GM21723 (cell line): Measurements from ENCODE around the gene ELP4.

ENCODE experiments used
- ATAC-seq: cut with Tn5 transposase; IDR thresholded peaks from one replicate; pipeline ENCODE4 v1.9.1; 2021; ENCODE audit warnings: mild to moderate bottlenecking, moderate library complexity; ENCODE audit not compliant: unreplicated experiment

ELP4 gene

DNA sequence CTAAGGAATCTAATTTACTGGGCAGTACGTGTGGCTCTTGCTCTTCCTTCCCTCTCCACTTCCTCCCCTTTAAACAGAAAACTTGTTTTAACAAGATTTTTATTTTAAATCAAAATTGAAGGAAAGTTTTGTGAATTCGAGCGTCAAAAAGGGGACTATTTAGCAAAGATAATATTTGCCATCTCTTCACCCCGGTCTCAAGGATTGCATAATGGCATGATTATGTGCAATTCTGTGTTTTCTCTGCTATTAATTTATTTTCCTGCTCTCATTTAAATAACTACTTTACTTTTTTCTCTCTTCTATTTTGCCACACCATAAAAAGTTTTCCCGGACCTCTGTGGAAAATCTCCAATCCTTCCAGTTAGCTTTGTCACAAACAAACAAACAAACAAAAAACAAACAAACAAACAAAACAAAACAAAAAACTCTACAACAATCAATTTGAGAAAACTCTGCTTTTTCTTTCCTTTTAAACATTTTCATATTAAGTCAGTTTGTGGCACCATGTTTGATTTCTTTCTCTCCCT, 311.7 kb downstream of the ELP4 start:
- ATAC-seq, result no peak

DNA sequence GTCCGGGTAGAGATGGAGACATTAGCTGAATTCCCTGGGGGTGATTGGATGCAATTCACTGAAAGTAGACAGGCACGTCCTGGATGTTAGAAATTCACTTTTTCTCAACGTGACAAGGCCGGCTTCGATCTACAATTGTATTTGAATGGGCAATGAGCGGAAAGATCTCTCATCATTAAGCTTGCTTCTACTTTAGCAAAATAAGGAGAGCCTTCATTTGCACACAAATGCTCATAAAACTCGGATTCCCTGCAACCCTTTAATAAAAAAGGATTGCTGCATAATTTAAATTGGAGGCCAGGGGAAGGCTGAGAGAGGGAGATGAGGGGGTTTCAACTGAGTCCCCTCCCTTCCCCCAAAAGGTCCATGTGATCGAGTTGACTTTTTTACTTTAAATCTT, 312.2 kb downstream of the ELP4 start:
- ATAC-seq, result no peak

DNA sequence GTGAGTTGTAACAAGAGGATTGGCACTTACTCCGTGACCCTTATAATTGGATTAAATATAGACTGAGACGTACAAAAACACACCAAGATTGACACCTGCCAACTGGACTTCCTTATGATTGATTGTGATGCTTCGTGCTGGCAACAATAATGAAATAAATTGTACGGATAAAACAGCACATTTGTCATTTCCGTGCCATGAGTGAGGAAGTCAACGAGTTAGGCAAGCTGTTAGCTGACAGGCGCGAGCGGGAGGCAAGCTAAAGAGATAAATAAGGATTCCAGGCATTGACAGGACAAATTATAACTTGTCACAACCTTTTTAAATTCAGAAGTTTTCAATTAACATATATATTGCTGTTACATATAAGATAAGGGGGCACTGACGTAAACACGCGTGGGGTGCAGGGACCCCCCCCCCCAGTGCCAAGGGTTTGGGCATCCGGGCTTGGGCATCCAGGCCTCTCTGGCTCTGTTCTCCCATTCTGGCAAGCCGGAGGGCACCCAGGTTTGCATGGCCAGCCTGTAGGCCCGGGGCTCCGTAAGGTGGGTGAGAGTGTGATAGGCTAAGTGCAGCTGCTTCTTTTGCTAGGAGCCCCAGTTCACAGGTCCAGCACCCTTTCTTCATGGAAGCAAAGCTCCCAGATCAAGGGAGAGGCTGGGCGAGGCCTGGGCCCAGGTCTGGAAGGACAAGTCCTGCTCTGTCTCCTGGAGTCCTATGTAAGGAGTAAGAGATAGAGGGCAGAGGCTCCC, 312.8 kb downstream of the ELP4 start:
- ATAC-seq, result no peak

DNA sequence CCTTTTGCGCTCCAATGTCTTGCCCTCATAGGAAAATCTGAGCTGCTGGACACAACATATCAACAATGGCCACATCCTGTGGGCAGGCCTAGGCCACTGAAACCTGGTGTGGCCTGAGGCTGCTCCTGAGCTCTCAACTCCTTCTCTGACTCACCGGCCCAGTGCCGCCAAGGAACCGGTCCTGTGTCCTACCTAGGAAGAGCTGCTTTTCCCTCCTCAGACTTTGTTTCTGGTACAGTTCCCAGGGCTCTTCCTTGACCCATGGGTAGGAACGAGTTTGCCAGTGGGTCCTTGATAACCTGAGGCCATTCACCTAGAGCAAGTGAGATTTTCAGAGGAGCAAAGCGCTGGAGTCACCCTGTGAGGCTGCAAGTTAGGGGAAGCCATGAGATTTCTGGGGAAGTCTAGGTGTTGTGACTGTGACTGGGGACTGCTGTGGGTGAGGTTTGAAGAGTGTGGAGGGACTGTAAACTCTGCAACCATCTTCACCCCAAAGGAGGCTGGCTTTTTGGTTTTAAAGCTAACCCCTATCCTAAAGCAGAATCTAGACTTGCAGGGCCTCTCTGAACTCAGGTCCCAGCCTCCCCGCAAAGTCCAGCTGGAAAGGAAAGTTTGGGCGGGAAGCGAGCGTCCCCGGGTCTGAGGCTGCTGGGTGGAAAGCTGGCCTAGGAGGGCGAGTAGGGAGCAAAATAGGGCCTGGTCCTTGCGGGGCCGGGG, 313.5 kb downstream of the ELP4 start:
- ATAC-seq, result no peak

DNA sequence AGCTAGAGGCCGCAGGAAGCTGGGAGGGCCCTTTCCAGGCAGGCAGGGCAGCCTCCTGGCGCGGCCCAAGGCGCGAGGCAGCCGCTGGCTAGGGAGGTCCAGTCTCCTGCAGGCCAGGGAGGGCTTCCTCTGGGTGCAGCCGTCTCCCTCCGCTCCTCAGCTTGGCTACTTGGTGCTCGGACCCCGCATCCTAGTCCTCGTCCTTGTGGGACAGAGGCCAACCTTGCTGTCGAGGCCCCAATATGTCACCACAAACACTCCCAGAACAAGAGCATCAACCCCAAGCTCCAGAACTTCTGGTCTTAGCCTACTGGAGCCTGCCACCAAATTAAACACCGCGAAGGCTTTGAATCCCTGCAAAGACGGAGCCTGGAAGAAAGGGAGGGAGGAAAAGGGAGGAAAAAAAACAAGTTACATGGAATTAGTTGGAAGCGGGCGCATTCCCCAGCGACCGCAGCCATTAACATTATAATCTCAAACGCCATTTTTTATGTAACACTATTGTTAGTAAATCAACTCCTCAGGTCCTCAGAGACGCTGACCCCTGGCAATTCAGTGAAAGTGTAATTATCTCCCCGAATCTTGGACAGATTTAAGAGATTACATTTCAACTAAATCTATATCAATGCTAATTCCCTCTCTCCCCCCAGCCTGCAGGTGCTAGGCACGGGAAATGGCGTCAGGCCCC, 314.2 kb downstream of the ELP4 start:
- ATAC-seq, result no peak

DNA sequence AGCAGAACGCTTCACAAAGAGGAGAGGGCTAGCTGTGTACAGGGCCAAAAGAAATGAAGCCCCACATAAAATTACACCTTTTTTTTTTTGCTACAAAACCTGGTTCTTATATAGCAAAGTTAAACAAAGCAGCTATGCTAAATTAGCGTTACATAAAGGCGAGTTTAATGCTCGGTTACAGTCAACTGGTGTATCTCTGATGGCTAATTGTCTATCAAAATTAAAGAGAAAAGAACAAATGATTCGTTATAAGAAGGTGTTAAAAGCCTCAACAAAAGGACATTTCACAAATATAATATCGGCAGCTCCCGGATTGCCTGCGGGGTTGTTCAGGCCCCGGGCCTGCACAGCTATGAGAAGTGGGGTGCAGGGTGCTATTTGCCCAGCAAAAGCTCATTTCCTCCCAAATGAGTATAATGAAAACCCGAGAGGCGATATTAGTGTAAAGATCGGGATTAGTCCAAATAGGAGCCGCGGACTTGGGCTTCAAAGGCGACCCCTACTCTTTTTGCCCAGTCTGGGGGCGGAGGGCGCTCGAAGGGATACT, 314.8 kb downstream of the ELP4 start:
- no peak for ATAC-seq

DNA sequence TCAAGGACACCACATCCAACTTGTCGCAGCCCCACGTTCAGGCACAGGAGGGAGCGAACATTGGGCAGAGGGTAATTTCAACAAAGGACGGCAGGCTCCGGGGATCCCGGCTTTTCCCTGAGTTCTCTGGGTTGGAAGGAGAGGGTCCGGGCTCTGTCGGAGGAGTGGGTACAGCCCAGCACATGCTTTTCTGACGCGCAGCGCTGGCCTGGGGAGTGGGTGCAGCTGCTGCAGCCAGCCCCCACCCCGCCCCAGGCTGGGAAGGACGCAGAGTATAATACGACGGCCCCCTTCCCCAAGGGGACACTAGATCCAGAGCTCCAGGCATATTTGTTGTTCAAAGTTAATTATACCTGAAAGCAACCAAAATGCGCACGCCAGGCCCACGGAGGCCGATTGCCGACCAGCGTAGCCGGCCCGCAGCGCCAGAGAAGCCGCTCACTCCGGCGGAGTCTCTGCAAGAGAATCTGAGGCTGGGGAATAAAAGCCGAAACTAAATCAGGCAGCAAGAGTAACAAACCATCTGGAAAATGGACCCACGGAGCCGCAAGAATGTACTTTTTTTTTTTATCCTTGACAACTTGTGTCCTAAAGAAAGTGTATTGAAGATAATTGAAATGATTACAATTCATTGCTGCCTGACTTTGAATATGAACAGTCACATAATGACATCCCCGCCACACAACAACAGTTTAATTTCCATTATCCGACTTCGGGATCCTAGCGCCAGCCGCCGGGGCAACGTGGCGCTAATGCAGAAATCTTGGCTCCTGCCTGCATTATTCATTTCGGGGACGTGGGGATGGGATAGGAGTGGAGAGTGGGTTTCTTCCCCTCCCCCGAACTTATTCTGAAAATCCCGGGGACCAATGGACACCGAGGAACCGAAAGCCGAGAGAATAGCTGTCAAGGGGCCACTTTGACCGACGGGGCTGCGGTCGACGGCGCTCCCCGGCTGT, 315.6 kb downstream of the ELP4 start:
- ATAC-seq, result no peak

DNA sequence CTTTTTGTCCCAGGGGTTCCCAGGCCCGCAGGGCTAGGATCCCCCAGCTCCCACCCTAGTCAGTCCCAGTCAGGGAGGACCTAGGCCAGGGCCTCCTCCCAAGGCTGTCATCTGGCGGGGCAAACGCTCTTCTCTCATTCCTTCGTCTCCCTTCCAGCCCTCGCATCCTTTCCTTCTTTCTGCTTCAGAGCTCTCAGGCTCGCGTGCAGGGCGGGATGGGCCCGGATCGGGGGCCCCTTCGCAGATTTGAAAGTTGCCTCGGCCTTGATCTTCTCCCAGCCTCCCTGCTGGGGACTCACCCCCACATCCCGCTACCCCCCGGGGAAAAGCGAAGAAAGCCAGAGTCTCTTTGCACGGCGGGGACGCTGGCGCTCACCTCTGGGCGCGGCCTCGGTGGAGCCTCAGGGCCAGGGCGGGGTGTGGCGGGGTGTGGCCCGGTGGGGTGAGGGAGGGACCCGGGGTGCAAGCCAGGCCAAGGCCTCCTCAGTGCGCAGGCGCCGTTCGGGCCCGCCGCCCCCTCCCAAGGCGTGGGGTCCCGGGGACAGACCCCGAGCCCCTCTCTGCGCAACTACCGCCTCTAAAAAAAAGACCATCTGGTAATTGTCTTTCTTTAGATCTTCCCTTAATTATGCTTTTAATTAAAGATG, 316.4 kb downstream of the ELP4 start:
- ATAC-seq, result no peak

DNA sequence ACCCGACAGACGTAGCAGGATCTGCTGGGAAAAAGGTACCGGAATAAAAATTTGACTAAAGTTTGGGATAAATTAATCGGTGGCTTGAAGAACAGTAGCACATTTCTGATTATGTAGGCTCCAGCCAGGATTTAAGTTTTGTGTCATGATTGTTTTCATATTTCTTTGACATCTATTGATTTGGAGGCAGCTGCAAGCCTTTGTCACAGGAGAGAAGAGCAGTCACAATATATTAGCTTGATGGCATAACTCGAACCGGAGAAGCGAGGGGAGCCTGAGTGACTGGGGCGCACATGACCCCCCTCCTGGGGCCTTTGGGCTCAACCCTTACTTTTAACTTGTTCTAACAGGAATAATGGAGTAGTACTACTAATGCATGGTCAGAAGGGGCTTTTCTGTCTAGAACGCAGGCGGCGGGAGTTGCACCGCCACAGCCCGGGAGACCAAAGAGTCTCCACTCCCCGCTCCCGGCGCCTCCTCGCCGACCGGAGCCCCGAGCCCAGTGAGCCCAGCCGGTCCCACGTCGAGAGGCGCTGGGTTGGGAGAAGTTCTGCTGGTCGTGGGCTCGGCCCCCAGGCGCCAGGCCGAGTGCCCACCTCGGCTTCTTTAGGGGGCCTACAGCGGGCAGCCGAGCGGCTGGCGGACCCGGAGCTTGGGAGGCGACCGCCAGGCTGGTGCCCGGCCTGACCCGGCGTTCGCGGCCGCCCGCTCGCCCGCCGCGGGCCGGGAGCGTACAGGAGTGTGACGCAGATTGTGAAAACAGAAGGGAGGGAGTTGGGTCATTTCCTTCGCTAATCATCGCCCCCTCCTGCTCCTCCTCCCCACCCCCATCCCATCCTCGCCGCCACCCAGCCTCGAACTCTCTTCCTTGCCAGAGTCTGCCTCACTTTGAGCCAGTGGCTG, 317.2 kb downstream of the ELP4 start:
- no peak for ATAC-seq

DNA sequence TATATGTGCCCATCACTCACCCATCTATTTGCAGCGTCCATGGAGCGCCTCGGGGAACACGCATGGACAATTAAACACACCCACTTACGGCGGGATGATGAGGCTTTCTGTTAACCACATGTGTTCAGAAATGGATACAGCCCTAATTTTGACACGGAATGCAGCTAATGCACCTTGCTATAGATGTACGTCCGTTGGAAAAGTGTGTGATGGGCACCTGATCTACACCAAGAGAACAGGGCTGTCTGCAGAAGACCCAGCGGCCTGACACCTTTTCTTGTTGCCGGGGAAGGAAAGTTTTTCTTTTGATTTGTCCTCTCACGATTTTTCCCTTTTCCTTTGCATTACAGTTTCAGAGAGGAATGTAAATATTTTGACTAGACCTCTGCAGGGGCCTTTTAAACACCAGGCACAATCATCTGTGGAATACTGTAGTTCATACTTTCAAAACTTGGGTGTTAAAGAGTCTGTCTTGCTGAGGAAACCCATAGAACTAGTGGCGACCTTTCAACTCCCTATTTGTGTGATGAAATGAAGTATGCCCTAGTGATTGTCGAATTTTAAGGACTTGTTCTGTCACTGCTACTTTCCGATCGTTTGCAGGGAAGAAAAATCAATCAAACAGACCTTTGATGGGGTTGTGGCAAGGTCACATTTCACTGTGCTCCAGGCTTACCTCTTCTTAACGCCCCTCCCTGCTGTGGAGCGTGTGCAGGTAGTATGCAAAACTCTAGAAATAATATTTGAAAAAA, 318.1 kb downstream of the ELP4 start:
- ATAC-seq, result no peak

DNA sequence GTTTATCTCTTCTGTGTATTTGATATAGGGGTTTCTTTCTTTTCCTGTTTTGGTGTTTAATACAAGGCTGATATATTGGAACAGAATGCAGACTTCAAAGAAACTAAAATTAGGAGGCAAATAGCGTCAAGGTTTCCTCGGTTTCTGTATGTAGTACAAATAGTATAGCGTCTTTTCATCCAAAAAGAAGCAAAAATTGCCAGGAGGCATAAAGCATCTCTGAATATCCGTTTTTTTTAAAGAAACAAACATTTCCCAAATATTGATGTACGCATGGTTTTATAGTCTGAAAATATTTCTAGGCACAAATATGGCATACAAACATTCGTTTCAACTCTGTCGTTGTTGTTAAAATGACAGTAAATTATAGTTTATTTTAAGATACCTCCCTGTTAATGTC, 318.6 kb downstream of the ELP4 start:
- no peak for ATAC-seq

DNA sequence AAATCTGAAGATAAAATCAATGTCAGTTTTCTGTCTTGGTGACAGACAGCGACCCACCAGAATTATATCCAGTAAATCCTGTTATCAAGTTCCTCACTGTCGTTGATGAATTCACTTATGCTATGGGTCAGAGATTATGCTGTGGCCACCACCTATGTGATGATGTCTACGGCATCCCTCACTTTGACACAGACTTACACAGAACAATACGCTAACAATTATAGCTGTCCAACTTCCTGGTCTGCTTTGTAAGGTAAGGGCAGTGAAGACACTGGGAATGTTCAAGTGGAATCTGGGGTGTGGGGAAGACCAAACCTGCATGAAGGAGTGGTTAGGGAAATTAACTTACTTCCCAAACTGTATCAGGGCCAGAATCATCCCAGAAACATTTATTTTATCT, 320.8 kb downstream of the ELP4 start:
- no peak for ATAC-seq

DNA sequence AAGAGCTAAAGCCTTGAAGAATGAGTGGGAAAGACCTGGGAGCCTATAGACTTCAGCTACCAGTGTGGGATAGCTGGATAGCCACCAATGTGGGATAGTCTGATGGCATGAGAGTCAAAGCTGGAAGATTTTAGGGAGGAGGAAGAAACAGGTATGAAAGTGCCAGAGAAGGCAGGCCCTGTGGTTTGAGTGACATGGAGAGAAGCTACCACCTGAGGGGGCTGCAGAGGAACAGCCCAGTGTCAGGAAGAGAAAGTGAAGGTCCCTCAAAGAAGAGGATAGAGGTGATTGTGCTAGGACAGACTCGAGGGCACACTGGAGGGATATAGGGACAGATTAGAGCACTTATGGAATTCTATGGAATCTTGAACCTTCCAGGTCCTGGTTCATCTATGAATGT, 324.7 kb downstream of the ELP4 start:
- ATAC-seq, result no peak
